ENCODE measurements around the gene FAM13A.

GRCh38 chr4:88865046-88865445 is 191.9 kb downstream of the FAM13A start:
- TF ChIP-seq CTCF (conservative IDR thresholded peaks at IDR 0.05; ENCODE audit: low read depth, low read length) (no peak), CEBPB (IDR thresholded peaks at IDR 0.05; ENCODE audit: low read depth, low read length) (no peak), POLR2A (IDR thresholded peaks at IDR 0.05; ENCODE audit: low read depth, low read length) (no peak), MAZ (IDR thresholded peaks at IDR 0.05; ENCODE audit: borderline replicate concordance, low read depth, low read length) (no peak), USF2 (IDR thresholded peaks at IDR 0.05; ENCODE audit: low read depth, low read length) (no peak), CHD1 (IDR thresholded peaks at IDR 0.05; ENCODE audit: low read depth, low read length) (no peak), FOS (IDR thresholded peaks at IDR 0.05; ENCODE audit: low read depth, low read length) (no peak; the same call in 1 of the 2 replicates), MAFK (IDR thresholded peaks at IDR 0.05; ENCODE audit: low read depth, low read length) (no peak), RAD21 (IDR thresholded peaks at IDR 0.05; ENCODE audit: low read length) (no peak), ELK1 (IDR thresholded peaks at IDR 0.05; ENCODE audit: borderline replicate concordance, low read depth, low read length) (no peak)

All from IMR-90 (cell line).